ENCODE measurements around the gene PRKRIP1. TPM values are rescaled to one million over a fixed set of nuclear protein-coding genes. Genes with fewer than 3 reads are reported as not detected.

PRKRIP1 gene
- polyA plus RNA-seq, 3 donors from 2014 or later: 13.2 to 20.2 (median 17.2) TPM

- Mint-ChIP-seq H3K36me3 (peaks cover 21 to 46% (median 23%) of the 10 kb centered on the region in 3 donors), H3K27ac (peak overlapping the region in 5 of 6 donors; percentile 35 to 76 (median 58)), H3K27me3 (ENCODE audit: low read depth in 3 of 3) (peaks cover 0 to 3% (median 2%) of the 10 kb centered on the region in 3 donors), H3K9me3 (no peaks in the 10 kb centered on the region), H3K4me3 (no peak overlapping the region), H3K4me1 (peaks cover 25 to 45% of the 10 kb centered on the region in 2 donors)
- DNase-seq: no peak
Measured at GRCh38 chr7:102410123-102410522, 14.0 kb downstream of the PRKRIP1 start.

GRCh38 chr7:102410918-102411317, 14.8 kb downstream of the PRKRIP1 start:
- H3K9me3 Mint-ChIP-seq: no peaks in the 10 kb centered on the region
- DNase-seq: no peak
- no peak overlapping the region for H3K4me3 Mint-ChIP-seq
- H3K4me1 Mint-ChIP-seq: peaks cover 32 to 51% of the 10 kb centered on the region in 2 donors
- H3K27me3 Mint-ChIP-seq (ENCODE audit: low read depth in 3 of 3): peaks cover 4 to 11% (median 5%) of the 10 kb centered on the region in 3 donors
- peak overlapping the region in 5 of 6 donors; percentile 7 to 77 (median 61) for H3K27ac Mint-ChIP-seq
- H3K36me3 Mint-ChIP-seq: peaks cover 19 to 41% (median 20%) of the 10 kb centered on the region in 3 donors

- Mint-ChIP-seq H3K27ac (peak overlapping the region; percentile 13 to 78 (median 67)), H3K9me3 (no peaks in the 10 kb centered on the region), H3K27me3 (ENCODE audit: low read depth in 3 of 3) (peaks cover 5 to 17% (median 12%) of the 10 kb centered on the region in 3 donors), H3K4me1 (peaks cover 48 to 67% of the 10 kb centered on the region in 2 donors), H3K4me3 (no peak overlapping the region), H3K36me3 (peaks cover 12 to 33% (median 20%) of the 10 kb centered on the region in 3 donors)
- peak in 1 of 3 donors; percentile 49 for DNase-seq
Measured at GRCh38 chr7:102412548-102412947, 16.4 kb downstream of the PRKRIP1 start.

GRCh38 chr7:102413091-102413490, 16.9 kb downstream of the PRKRIP1 start:
- Mint-ChIP-seq H3K27me3 (ENCODE audit: low read depth in 3 of 3) (peaks cover 5 to 17% (median 12%) of the 10 kb centered on the region in 3 donors), H3K4me1 (peaks cover 53 to 70% of the 10 kb centered on the region in 2 donors), H3K4me3 (no peak overlapping the region), H3K36me3 (peaks cover 12 to 28% (median 20%) of the 10 kb centered on the region in 3 donors), H3K9me3 (no peaks in the 10 kb centered on the region), H3K27ac (peak overlapping the region; percentile 13 to 78 (median 67))
- no peak for DNase-seq

GRCh38 chr7:102413611-102414010, 17.4 kb downstream of the PRKRIP1 start:
- H3K4me1 Mint-ChIP-seq: peaks cover 54 to 70% of the 10 kb centered on the region in 2 donors
- peak overlapping the region in 1 of 5 donors; percentile 14 for H3K4me3 Mint-ChIP-seq
- H3K36me3 Mint-ChIP-seq: peaks cover 12 to 23% (median 20%) of the 10 kb centered on the region in 3 donors

GRCh38 chr7:102415685-102416225, 19.6 kb downstream of the PRKRIP1 start:
- Mint-ChIP-seq H3K4me3 (peak overlapping the region; percentile 80 to 91 (median 86)), H3K27ac (peak overlapping the region; percentile 97 to 99 (median 98)), H3K27me3 (ENCODE audit: low read depth in 3 of 3) (peaks cover 5 to 17% (median 12%) of the 10 kb centered on the region in 3 donors), H3K9me3 (no peaks in the 10 kb centered on the region), H3K4me1 (peaks cover 74 to 78% of the 10 kb centered on the region in 2 donors), H3K36me3 (peaks cover 0 to 16% (median 13%) of the 10 kb centered on the region in 3 donors)
- peak; percentile 88 to 89 (median 88) for DNase-seq

More at GRCh38 chr7:102413611-102414010, 17.4 kb downstream of the PRKRIP1 start:
- Mint-ChIP-seq H3K27me3 (ENCODE audit: low read depth in 3 of 3) (peaks cover 5 to 17% (median 12%) of the 10 kb centered on the region in 3 donors), H3K9me3 (no peaks in the 10 kb centered on the region), H3K27ac (peak overlapping the region; percentile 25 to 97 (median 70))
- no peak for DNase-seq

GRCh38 chr7:102416406-102416805, 20.2 kb downstream of the PRKRIP1 start:
- Mint-ChIP-seq H3K4me1 (peaks cover 80 to 84% of the 10 kb centered on the region in 2 donors), H3K4me3 (peak overlapping the region; percentile 80 to 91 (median 86)), H3K27me3 (ENCODE audit: low read depth in 3 of 3) (peaks cover 7 to 17% (median 12%) of the 10 kb centered on the region in 3 donors), H3K27ac (peak overlapping the region; percentile 97 to 99 (median 98)), H3K36me3 (peaks cover 0 to 17% (median 15%) of the 10 kb centered on the region in 3 donors), H3K9me3 (no peaks in the 10 kb centered on the region)
- DNase-seq: no peak

- H3K36me3 Mint-ChIP-seq: peaks cover 0 to 13% (median 11%) of the 10 kb centered on the region in 3 donors
- peak; percentile 28 to 39 (median 35) for DNase-seq
- H3K4me3 Mint-ChIP-seq: peak overlapping the region; percentile 80 to 91 (median 86)
- peak overlapping the region; percentile 97 to 99 (median 98) for H3K27ac Mint-ChIP-seq
- peaks cover 85 to 91% of the 10 kb centered on the region in 2 donors for H3K4me1 Mint-ChIP-seq
- H3K27me3 Mint-ChIP-seq (ENCODE audit: low read depth in 3 of 3): peaks cover 7 to 17% (median 12%) of the 10 kb centered on the region in 3 donors
- H3K9me3 Mint-ChIP-seq: no peaks in the 10 kb centered on the region
Measured at GRCh38 chr7:102417105-102417504, 20.9 kb downstream of the PRKRIP1 start.

- Mint-ChIP-seq H3K27me3 (ENCODE audit: low read depth in 3 of 3) (peaks cover 7 to 17% (median 12%) of the 10 kb centered on the region in 3 donors), H3K27ac (peak overlapping the region; percentile 83 to 99 (median 98)), H3K4me1 (peaks cover 86 to 92% of the 10 kb centered on the region in 2 donors), H3K36me3 (peaks cover 0 to 13% (median 11%) of the 10 kb centered on the region in 3 donors), H3K4me3 (peak overlapping the region; percentile 6 to 64 (median 39)), H3K9me3 (no peaks in the 10 kb centered on the region)
- DNase-seq: no peak
Measured at GRCh38 chr7:102418592-102418991, 22.4 kb downstream of the PRKRIP1 start.

- H3K4me3 Mint-ChIP-seq: peak overlapping the region in 2 of 5 donors; percentile 30 to 36
- peaks cover 88 to 92% of the 10 kb centered on the region in 2 donors for H3K4me1 Mint-ChIP-seq
Measured at GRCh38 chr7:102421706-102422240, 25.6 kb downstream of the PRKRIP1 start.

GRCh38 chr7:102424129-102424551, 28.0 kb downstream of the PRKRIP1 start:
- Mint-ChIP-seq H3K9me3 (no peaks in the 10 kb centered on the region), H3K4me1 (peaks cover 82 to 87% of the 10 kb centered on the region in 2 donors), H3K4me3 (peak overlapping the region in 3 of 5 donors; percentile 37 to 86 (median 67)), H3K27ac (peak overlapping the region; percentile 99 to 100 (median 100)), H3K27me3 (ENCODE audit: low read depth in 3 of 3) (peaks cover 14 to 17% (median 14%) of the 10 kb centered on the region in 3 donors), H3K36me3 (peaks cover 3 to 22% (median 11%) of the 10 kb centered on the region in 3 donors)
- no peak for DNase-seq

More at GRCh38 chr7:102421706-102422240, 25.6 kb downstream of the PRKRIP1 start:
- H3K36me3 Mint-ChIP-seq: peaks cover 3 to 22% (median 11%) of the 10 kb centered on the region in 3 donors
- H3K9me3 Mint-ChIP-seq: no peaks in the 10 kb centered on the region
- H3K27me3 Mint-ChIP-seq (ENCODE audit: low read depth in 3 of 3): peaks cover 13 to 23% (median 14%) of the 10 kb centered on the region in 3 donors
- DNase-seq: no peak
- H3K27ac Mint-ChIP-seq: peak overlapping the region; percentile 17 to 100 (median 72)

GRCh38 chr7:102424787-102425218, 28.6 kb downstream of the PRKRIP1 start:
- H3K9me3 Mint-ChIP-seq: no peaks in the 10 kb centered on the region
- H3K4me1 Mint-ChIP-seq: peaks cover 83 to 88% of the 10 kb centered on the region in 2 donors
- H3K27ac Mint-ChIP-seq: peak overlapping the region; percentile 99 to 100 (median 100)
- peaks cover 15 to 19% (median 17%) of the 10 kb centered on the region in 3 donors for H3K27me3 Mint-ChIP-seq (ENCODE audit: low read depth in 3 of 3)
- DNase-seq: no peak
- peak overlapping the region; percentile 37 to 94 (median 67) for H3K4me3 Mint-ChIP-seq
- H3K36me3 Mint-ChIP-seq: peaks cover 3 to 19% (median 11%) of the 10 kb centered on the region in 3 donors

- peak overlapping the region; percentile 77 to 94 (median 86) for H3K4me3 Mint-ChIP-seq
- H3K4me1 Mint-ChIP-seq: peaks cover 81 to 87% of the 10 kb centered on the region in 2 donors
- H3K36me3 Mint-ChIP-seq: peaks cover 3 to 13% (median 4%) of the 10 kb centered on the region in 3 donors
- peak overlapping the region; percentile 99 to 100 (median 100) for H3K27ac Mint-ChIP-seq
- DNase-seq: peak; percentile 80 to 85 (median 83)
- peaks cover 16 to 22% (median 17%) of the 10 kb centered on the region in 3 donors for H3K27me3 Mint-ChIP-seq (ENCODE audit: low read depth in 3 of 3)
- H3K9me3 Mint-ChIP-seq: no peaks in the 10 kb centered on the region
Measured at GRCh38 chr7:102425639-102426267, 29.6 kb downstream of the PRKRIP1 start.
